Motor neuron (in vitro differentiated cells): ENCODE measurements around the gene VEGFD. TPM values are rescaled to one million over a fixed set of nuclear protein-coding genes. Genes with fewer than 3 reads are reported as not detected.

Experiments used
- ATAC-seq, 8 experiments: fragments of 200-7000 bp; cut with Tn5 transposase; replicated peaks in 6 of 8; 2 replicates each; pipeline ENCODE4 v1.8.0; 2021; ENCODE audit warnings: mild to moderate bottlenecking in 8 of 8, moderate library complexity in 8 of 8
- H3K27ac ChIP-seq, 2 donors: fragments of 250-450 bp; sonication (Bioruptor Pico); 2 replicates each; pipeline ENCODE4 v1.9.0; 2021; ENCODE audit warnings: antibody characterized with exemption in 2 of 2, mild to moderate bottlenecking in 2 of 2, moderate library complexity in 1 of 2
- H3K4me1 ChIP-seq, 2 donors: fragments of 250-450 bp; sonication (Bioruptor Pico); replicated peaks in 1 of 2; 2 replicates each; pipeline ENCODE4 v1.6.1; 2021; ENCODE audit warnings: antibody characterized with exemption in 2 of 2, mild to moderate bottlenecking in 2 of 2, moderate library complexity in 1 of 2
- H3K4me3 ChIP-seq, 5 donors: fragments of 250-450 bp; sonication (Bioruptor Pico); 2 replicates each; pipeline ENCODE4 v1.9.0; 2021; ENCODE audit warnings: antibody characterized with exemption in 5 of 5, mild to moderate bottlenecking in 5 of 5, moderate library complexity in 4 of 5
- WGBS, 10 experiments: fragments of 450-650 bp; shearing (Covaris generic); methylation state at CpG; one replicate each; pipeline ENCODE4 v1.0.0; 2022; 5-methylcytosine and 5-hydroxymethylcytosine counted together
- in situ Hi-C, 9 experiments: fragments of 400-800 bp; cut with MboI; loops; one replicate each; pipeline ENCODE4 v1.15.0; 2021; ENCODE audit warnings: low sequenced_read_pairs in 9 of 9, low pct_unique_long_range_greater_than_20kb in 2 of 9; ENCODE audit not compliant: unreplicated experiment in 9 of 9
- total RNA-seq, 8 experiments: library from RNA; unstranded; fragments of 300-600 nt; gene quantifications; 2 replicates each; pipeline versions ENCODE4 v1.2.3 to v1.2.4, GENCODE V29; 2022

Gene VEGFD
- total RNA-seq, 8 experiments from 2014 or later: 0.05 to 0.41 (median 0.19) TPM; not detected in 1

GRCh38 chrX:15401378-15401777, 17.2 kb upstream of the VEGFD start:
- Histone ChIP-seq H3K27ac (no peak overlapping the region), H3K4me1 (no peaks in the 10 kb centered on the region), H3K4me3 (no peak overlapping the region)
- in situ Hi-C loops: no loop called here
- WGBS, 10 experiments: 42 to 100% (median 75%) methylated on average over 1 to 2 of the region's 2 CpGs; no CpG with 5 or more reads in 4 of the 10 experiments
- ATAC-seq: no peak

- Histone ChIP-seq H3K4me1 (no peaks in the 10 kb centered on the region), H3K4me3 (no peak overlapping the region), H3K27ac (no peak overlapping the region)
- peak in 3 of 8 experiments; percentile 48 to 72 (median 65) for ATAC-seq
- in situ Hi-C loops: no loop called here
- WGBS, 10 experiments: 18 to 88% (median 48%) methylated on average over 1 to 3 of the region's 3 CpGs; no CpG with 5 or more reads in 6 of the 10 experiments
These were observed 15.8 kb upstream of the VEGFD start for GRCh38 chrX:15399962-15400391.

GRCh38 chrX:15398874-15399273, 14.7 kb upstream of the VEGFD start:
- in situ Hi-C loops: no loop called here
- Histone ChIP-seq H3K4me1 (no peaks in the 10 kb centered on the region), H3K27ac (no peak overlapping the region), H3K4me3 (no peak overlapping the region)
- no peak for ATAC-seq

GRCh38 chrX:15395789-15396188, 11.6 kb upstream of the VEGFD start:
- in situ Hi-C loops: no loop called here
- no peak overlapping the region for H3K27ac ChIP-seq
- H3K4me3 ChIP-seq: no peak overlapping the region
- ATAC-seq: no peak
- no peaks in the 10 kb centered on the region for H3K4me1 ChIP-seq
- WGBS, 10 experiments: 57 to 100% (median 100%) methylated on average over 1 of the region's 2 CpGs; no CpG with 5 or more reads in 4 of the 10 experiments

GRCh38 chrX:15391850-15392249, 7.6 kb upstream of the VEGFD start:
- in situ Hi-C loops: no loop called here
- no peak overlapping the region for H3K27ac ChIP-seq
- no peak overlapping the region for H3K4me3 ChIP-seq
- no peak for ATAC-seq
- 83 to 100% (median 100%) methylated on average over 1 to 3 of the region's 4 CpGs; no CpG with 5 or more reads in 7 of the 10 experiments for WGBS, 10 experiments
- H3K4me1 ChIP-seq: no peaks in the 10 kb centered on the region

GRCh38 chrX:15382813-15383212, 1.4 kb downstream of the VEGFD start:
- 44 to 93% (median 78%) methylated on average over 3 to 7 of the region's 8 CpGs; no CpG with 5 or more reads in 4 of the 10 experiments for whole genome bisulfite sequencing, 10 experiments
- H3K27ac ChIP-seq: no peak overlapping the region
- ATAC-seq: no peak
- no peak overlapping the region for H3K4me3 ChIP-seq
- in situ Hi-C loops: no loop called here
- H3K4me1 ChIP-seq: no peaks in the 10 kb centered on the region

- ATAC-seq: peak in 3 of 8 experiments; percentile 89 to 91 (median 90)
- no peak overlapping the region for H3K4me3 ChIP-seq
- no peak overlapping the region for H3K27ac ChIP-seq
- H3K4me1 ChIP-seq: no peaks in the 10 kb centered on the region
- in situ Hi-C loops: no loop called here
- WGBS, 10 experiments: 25 to 100% (median 100%) methylated on average over 1 of the region's 1 CpG; no CpG with 5 or more reads in 7 of the 10 experiments
These were observed 7.3 kb downstream of the VEGFD start for GRCh38 chrX:15376956-15377355.

- in situ Hi-C loops: no loop called here
- ATAC-seq: peak in 3 of 8 experiments; percentile 13 to 73 (median 17)
- H3K27ac ChIP-seq: no peak overlapping the region
- H3K4me3 ChIP-seq: no peak overlapping the region
- 0 to 75% (median 17%) methylated on average over 1 to 3 of the region's 3 CpGs; no CpG with 5 or more reads in 7 of the 10 experiments for WGBS, 10 experiments
- H3K4me1 ChIP-seq: no peaks in the 10 kb centered on the region
These were observed 10.2 kb downstream of the VEGFD start for GRCh38 chrX:15373976-15374375.

- H3K27ac ChIP-seq: no peak overlapping the region
- WGBS, 10 experiments: 44 to 100% (median 93%) methylated on average over 1 to 7 of the region's 9 CpGs; no CpG with 5 or more reads in 3 of the 10 experiments
- H3K4me1 ChIP-seq: no peaks in the 10 kb centered on the region
- H3K4me3 ChIP-seq: no peak overlapping the region
- in situ Hi-C loops: no loop called here
- no peak for ATAC-seq
These were observed 17.5 kb downstream of the VEGFD start for GRCh38 chrX:15366506-15367352.

GRCh38 chrX:15359701-15360100, 24.5 kb downstream of the VEGFD start:
- Histone ChIP-seq H3K27ac (no peak overlapping the region), H3K4me3 (no peak overlapping the region), H3K4me1 (no peaks in the 10 kb centered on the region)
- in situ Hi-C loops: no loop called here
- WGBS, 10 experiments: 0 to 83% (median 62%) methylated on average over 1 of the region's 2 CpGs; no CpG with 5 or more reads in 6 of the 10 experiments
- ATAC-seq: no peak

- ATAC-seq: no peak
- 0 to 86% (median 80%) methylated on average over 1 to 2 of the region's 2 CpGs; no CpG with 5 or more reads in 6 of the 10 experiments for WGBS, 10 experiments
- no peak overlapping the region for H3K4me3 ChIP-seq
- H3K4me1 ChIP-seq: no peaks in the 10 kb centered on the region
- H3K27ac ChIP-seq: no peak overlapping the region
- in situ Hi-C loops: no loop called here
These were observed 25.7 kb downstream of the VEGFD start for GRCh38 chrX:15358533-15358932.

- Histone ChIP-seq H3K4me3 (no peak overlapping the region), H3K27ac (no peak overlapping the region), H3K4me1 (no peaks in the 10 kb centered on the region)
- ATAC-seq: peak in 2 of 8 experiments; percentile 62 to 79
- in situ Hi-C loops: no loop called here
- WGBS, 10 experiments: 0 to 100% (median 43%) methylated on average over 1 of the region's 1 CpG; no CpG with 5 or more reads in 5 of the 10 experiments
These were observed 27.8 kb downstream of the VEGFD start for GRCh38 chrX:15356444-15356843.

GRCh38 chrX:15350329-15350996, 33.8 kb downstream of the VEGFD start:
- in situ Hi-C loops: no loop called here
- Histone ChIP-seq H3K27ac (no peak overlapping the region), H3K4me3 (no peak overlapping the region), H3K4me1 (no peaks in the 10 kb centered on the region)
- 56 to 100% (median 97%) methylated on average over 1 to 6 of the region's 8 CpGs; no CpG with 5 or more reads in 1 of the 10 experiments for WGBS, 10 experiments
- no peak for ATAC-seq
